HG02678 (cell line): ENCODE data around the gene CACNG5.

ENCODE experiments used
- ATAC-seq: cut with Tn5 transposase; IDR thresholded peaks from one replicate; pipeline ENCODE4 v1.9.1; 2021; ENCODE audit warnings: mild to moderate bottlenecking, moderate library complexity; ENCODE audit not compliant: unreplicated experiment

Gene CACNG5

DNA sequence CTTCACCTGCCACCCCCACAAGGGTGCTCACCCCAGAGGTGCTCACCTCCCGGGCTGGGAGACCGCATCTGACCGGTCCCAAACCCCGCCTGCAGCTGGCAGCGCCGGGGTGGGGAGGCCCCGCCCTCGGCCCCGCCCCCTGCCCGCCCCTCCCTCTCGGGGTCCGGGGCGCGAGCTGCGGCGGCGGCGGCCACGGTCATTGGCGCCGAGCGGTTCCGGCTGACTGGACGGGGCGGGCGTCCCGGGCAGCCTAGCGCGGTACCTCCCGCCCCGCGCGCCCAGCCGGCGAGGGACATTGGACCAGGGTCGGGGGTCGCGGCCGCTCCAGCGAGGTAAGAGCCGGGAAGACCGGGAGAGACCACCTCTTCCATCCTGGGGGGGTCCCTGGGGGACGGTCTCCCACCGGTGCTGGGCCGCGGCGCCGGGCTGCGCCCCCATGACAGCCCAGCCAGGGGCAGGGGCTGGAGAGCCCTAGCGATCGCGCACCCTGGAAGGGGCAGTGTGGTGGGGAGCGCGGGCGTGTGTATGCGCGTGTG, at the start of gene CACNG5:
Gene CACNG5 (plus strand): TSS at position 199 of the 536 bp plus-strand sequence. CDS start 42,216 bp downstream, outside the sequence.
- no peak for ATAC-seq

DNA sequence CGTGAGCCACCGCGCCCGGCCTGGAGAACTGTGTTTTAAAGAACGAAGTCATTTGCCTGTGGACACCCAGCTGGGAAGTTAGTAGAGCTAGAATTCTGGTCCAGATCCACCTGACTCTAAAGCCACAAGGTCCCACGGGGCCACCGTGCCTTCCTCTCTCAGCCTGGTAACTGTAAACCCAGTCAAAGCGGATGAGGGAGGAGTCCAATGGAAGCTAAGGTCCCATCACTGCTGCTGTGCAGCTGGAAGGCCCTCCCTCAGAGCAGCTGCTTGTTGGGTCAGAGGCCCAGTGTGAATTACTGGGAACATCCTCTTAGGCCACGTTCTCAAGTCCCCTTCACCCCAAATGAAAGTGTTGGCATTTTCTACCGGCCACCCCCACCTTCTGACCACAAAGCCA, 48.8 kb upstream of the CACNG5 start:
- no peak for ATAC-seq

GRCh38 chr17:66787914-66788313, 47.0 kb upstream of the CACNG5 start:
- no peak for ATAC-seq

DNA sequence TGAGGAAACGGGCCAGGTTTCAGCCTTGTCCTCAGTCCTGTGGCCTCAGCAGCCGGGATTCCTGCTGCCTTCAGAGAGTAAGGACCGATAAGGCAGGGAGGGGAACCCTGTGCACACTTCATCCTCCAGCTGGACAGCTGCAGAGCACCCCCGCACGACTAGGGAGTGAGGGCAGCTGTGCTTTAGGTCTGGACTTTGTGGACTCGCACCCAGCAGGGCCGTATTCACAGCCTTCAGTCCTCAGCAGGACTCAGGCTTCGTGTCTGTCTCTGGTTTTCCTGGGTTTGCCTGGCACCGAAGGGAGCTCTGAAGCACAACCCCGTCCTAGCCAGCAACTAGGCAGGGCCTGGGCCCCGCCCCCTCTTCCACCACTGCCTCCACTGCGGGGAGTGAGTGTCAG, 45.8 kb upstream of the CACNG5 start:
- no peak for ATAC-seq

GRCh38 chr17:66789961-66790437, 44.9 kb upstream of the CACNG5 start:
- ATAC-seq, result no peak

DNA sequence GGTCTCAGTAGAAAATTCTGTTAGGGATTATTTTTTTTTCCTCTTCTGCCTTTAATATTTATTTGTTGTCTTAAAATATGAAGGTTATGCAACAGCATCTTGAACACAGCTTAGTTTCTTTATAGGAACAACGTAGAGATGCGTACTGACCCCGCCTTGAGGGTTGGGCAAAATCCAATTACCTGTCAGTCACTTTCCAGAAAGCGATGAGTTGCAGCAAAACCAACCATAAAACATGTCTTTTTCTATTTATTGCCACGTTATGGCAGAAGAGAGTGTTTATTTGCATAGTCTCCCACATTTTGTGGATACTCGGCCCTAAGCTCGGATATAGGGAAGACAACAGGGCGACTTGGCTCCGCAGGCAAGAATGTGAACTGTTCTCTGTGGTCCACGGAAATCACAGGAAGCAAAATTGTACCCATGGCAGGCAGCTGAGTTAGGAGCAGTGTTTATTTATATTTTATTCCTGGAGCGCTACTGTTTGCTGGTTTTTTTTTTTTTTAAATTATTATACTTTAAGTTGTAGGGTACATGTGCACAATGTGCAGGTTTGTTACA, 44.3 kb upstream of the CACNG5 start:
- ATAC-seq, result no peak

DNA sequence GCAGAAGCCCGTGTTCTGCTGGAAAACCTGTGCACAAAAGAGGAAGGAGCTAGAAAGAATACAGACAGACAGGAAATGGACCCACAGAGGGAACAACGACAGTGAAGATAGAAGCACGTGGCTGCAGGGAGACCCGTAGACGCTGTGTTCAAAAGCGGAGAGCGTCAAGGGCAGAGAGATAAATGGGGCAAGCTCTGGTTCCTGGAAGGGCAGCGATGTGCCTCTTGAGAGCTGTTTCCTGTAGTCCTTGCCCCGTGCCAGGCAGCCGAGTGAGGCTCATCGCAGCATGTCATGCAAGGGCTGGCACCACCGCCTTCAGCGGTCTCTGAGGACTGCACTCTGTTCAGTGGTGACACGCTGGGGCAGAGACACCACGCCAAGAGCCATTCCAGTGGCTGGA, 43.6 kb upstream of the CACNG5 start:
- no peak for ATAC-seq

DNA sequence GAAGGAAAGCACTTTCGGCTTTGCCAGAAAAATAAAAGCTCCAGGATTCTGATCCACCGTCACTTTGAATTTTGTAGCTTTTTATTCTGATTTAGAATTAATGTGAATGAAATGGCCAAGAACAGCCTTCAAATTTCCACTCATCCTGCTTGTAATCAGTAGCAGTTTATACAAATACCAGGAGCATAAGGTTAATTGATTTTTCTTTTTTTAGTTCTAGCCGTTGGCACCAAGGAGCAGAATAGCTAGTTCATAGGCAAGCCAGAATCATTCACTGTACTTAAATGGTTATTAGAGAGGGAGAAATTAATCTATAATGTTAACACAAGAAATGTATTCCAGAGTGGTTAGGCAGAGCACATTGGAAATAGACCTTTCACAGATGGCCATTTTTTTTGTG, 41.1 kb upstream of the CACNG5 start:
- no peak for ATAC-seq

- no peak for ATAC-seq
These were observed 39.4 kb upstream of the CACNG5 start for GRCh38 chr17:66795486-66795885.

DNA sequence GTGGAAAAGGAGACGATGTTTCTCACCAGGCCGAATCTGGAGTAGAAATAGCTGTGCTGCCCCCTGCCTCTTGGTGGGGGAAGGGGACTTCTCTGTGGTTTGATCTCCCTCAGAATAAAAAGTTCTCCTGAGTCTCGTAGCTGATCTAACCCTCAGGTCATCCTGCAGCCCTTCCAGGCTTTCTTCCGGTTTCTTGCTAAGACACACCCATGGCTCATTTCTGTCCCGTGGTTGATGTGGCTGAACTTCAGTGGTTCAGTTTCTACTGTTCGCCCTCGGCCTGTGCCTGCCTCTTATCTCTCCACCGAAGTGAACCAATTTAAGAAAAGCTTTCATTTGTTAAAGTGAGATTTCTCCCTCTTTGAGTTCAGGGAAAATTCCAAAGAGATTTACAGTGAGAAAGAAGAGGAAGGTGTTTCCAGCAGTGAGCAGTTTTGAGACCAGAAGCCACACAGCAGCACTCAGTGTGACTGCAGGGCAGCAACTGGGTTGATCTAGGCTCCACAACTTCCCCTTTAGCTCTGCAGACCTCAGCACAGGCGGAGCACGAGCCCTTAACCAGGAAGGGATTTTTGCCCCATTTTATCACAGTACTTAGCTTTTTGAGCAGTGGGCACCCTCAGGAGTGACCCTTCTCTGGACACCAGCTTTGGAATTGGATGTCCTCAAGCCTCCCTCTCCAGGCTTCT, 34.9 kb upstream of the CACNG5 start:
- no peak for ATAC-seq

- ATAC-seq, result no peak
These were observed 31.4 kb upstream of the CACNG5 start for GRCh38 chr17:66803474-66803951.

DNA sequence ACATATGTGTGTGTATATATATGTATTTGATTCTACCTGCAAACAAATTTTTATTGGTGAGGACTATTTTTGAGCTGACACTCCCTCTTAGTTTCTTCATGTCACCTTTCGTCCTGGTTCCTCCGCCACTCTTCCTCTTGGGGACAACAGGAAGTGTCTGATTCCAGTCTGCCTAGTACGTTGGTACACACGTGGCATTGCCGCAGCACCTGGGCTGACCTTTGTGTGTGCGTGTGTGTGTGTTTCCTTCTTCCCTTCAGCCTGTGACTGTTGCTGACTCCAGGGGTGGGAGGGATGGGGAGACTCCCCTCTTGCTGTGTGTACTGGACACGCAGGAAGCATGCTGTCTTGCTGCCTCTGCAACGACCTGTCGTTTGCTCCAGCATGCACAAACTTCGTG, 29.4 kb upstream of the CACNG5 start:
- no peak for ATAC-seq

GRCh38 chr17:66807182-66807581, 27.7 kb upstream of the CACNG5 start:
- no peak for ATAC-seq

- no peak for ATAC-seq
These were observed 25.5 kb upstream of the CACNG5 start for GRCh38 chr17:66809408-66809807.

GRCh38 chr17:66810951-66811682, 23.8 kb upstream of the CACNG5 start:
- no peak for ATAC-seq

- ATAC-seq, result no peak
These were observed 23.2 kb upstream of the CACNG5 start for GRCh38 chr17:66811683-66812054.

GRCh38 chr17:66812571-66812970, 22.3 kb upstream of the CACNG5 start:
- ATAC-seq, result no peak

- no peak for ATAC-seq
These were observed 21.6 kb upstream of the CACNG5 start for GRCh38 chr17:66813296-66813695.

DNA sequence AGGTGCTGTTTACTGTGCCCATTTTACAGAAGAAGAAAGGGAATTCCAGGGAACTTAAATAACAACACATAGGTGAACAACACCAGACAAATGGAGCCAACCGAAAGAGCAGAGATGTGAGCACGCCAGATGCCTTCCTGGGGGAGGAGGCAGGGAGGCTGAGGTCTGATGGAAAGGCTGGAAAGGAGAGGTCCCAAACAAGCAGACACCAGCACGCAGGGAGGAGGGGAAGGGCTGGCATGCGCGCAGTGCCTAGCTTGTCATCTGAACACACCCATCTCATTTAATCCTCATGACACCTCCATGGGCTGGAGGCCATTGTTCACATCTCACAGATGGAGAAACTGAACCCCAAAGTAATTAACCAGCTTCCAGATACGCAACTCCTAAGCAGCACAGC, 20.9 kb upstream of the CACNG5 start:
- ATAC-seq, result no peak

GRCh38 chr17:66814570-66814969, 20.3 kb upstream of the CACNG5 start:
- no peak for ATAC-seq

DNA sequence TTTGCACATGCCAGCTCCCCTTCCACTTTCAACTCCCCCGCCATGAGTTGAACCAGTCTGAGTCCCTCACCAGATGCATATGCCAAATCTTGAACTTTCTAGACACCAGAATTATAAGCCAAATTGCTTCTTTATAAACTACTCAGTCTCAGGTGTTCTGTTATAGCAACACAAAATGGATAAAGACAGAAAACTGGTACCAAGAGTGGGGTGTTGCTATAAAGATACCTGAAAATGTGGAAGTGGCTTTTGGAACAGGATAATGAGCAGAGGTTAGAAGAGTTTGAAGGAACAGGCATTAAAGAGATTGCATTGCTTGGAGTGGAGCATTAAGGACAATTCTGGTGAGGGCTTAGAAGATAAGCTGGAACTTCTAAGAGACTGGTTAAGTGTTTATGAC, 17.2 kb upstream of the CACNG5 start:
- ATAC-seq, result no peak

- no peak for ATAC-seq
These were observed 15.5 kb upstream of the CACNG5 start for GRCh38 chr17:66819466-66819865.
